Endometrial microvascular endothelial cells (primary cell): ENCODE data around the gene NPM3. TPM values are rescaled to one million over a fixed set of nuclear protein-coding genes. Genes with fewer than 3 reads are reported as not detected.

Experiments used
- in situ Hi-C: cut with HindIII; loops from 2 replicates; pipeline ENCODE4 v1.10.0; 2017; ENCODE audit warnings: low sequenced_read_pairs, low pct_unique_long_range_greater_than_20kb; ENCODE audit errors: inconsistent ontology term
- total RNA-seq: library from RNA; depleted of rRNA; stranded (reverse); fragments of >200 nt; gene quantifications from one replicate; pipeline ENCODE4 v1.2.3, GENCODE V29; 2015; ENCODE audit errors: inconsistent ontology term

The NPM3 gene
- total RNA-seq, 1 donor from 2014 or later = 192 TPM

DNA sequence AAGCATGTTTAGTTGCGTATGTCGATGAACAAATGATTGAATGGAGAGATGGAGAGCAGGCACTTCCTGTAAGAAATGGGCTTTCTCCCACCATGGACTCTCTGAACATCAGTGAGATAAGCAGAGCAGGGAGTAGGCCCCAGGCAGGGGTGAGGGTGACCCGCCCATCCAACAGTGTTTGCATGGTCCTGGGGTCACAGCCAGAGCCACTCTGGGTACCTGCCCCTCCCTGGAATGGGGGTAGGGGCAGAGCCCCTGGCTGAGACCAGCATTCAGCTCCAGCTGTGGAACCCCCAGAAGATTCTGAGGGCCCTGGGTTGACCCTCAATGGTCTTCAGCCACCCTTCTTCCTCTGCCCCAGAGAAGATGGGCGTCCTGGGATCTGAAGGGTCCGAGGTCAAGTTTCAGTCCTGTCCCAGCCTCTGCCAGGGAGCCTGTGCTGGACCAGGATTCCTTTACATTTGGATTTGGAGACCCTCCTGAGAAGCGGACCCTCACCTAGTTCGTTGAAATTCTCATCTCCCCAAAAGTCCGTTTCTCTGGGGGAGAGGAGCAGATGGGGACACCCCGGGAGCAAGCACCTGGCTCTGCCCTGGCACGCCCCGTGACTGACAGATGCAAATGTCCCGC, 5.0 kb downstream of the NPM3 start:
- in situ Hi-C loops = loop anchor here (25.0 kb wide), 1 partner anchor 191 kb away; the partner anchor contains the start of genes DPCD and POLL

GRCh38 chr10:101777619-101778145, 5.6 kb downstream of the NPM3 start:
- in situ Hi-C loops = loop anchor here (25.0 kb wide), 1 partner anchor 190 kb away; the partner anchor contains the start of genes DPCD and POLL

DNA sequence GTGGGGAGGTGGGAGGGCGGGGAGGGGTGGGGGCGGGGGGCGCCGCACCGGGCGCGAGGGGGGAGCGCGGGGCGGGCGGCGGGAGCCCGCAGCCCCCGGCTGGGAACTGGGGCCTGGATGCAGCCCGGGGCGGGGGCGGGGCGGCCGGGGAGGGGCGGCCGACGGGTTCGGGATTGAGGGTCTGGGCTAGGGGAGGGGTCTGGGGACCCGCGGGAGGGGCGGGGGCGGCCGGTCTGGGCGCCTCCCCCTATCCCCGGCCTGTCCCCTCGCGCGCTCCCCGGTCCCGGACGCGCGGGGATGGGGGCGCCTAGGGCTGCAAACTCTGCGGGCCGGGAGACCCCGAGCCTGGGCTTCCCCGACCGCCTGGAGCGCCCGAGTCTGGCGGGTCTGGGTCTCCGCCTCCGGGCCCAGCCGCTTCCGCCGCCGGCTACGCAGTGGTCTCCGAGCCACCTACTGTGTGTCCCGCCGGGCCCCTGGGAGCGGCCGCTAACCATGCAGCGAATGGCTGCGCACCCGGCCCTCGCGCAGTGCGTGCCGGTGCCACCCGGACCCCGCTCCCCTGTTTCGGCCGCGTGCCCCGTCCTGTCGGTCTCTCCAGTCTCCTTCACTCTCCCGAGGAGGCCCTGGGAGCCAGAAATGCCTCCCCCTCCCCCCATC, 7.0 kb downstream of the NPM3 start:
- in situ Hi-C loops = loop anchor here (25.0 kb wide), 1 partner anchor 189 kb away; the partner anchor contains the start of genes DPCD and POLL

DNA sequence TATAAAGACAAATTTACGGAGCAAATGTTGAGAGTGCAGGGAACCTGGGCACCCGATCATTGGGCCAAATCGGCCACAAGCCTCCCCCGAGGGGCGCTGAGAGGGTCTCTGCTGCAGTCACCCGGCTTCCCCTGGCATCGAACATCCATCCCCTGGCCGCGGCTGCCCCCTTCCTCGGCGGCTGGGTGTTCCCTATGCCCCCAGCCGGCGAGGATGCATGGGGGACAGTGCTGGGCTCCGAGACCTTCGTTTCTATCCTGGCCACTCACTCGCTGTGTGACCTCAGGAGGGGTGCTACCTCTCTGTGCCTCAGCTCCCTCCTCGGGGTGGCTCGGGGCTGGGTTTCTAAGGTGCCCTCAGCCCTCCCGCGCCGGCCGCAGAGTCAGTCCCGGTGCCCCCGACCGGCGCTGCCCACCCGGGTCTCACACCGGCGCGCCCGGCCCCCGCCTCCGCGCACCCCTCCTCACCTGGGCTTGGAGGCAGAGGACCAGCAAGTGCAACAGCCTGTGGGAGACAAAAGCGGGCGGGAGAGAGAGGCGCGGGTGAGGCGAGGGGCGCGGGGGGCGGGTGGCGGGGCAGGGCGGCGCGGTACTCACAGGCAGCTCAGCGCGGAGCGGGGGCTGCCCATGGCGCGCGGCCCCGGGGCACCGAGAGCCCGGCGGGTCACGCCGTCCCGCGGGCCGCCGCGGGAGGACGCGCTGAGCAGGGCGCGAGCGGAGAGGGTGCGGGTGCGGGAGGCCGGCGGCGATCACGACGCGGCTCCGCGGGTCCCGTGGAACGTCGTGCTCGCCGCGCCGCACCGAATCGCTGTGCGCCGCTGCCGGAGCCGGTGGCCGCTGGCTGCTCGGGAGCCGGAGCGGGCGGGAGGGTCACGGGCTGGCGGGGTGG, 7.7 kb downstream of the NPM3 start, which contains the start of gene FGF8:
Gene FGF8, minus strand, starts transcription at position 842 of the 888 bp plus-strand sequence. Its CDS starts 214 bp downstream, at position 628.
- in situ Hi-C loops = loop anchor here (25.0 kb wide), 1 partner anchor 188 kb away; the partner anchor contains the start of genes DPCD and POLL

- in situ Hi-C loops = loop anchor here (25.0 kb wide), 1 partner anchor 187 kb away; the partner anchor contains the start of genes DPCD and POLL
Measured at GRCh38 chr10:101774589-101775272, 8.5 kb downstream of the NPM3 start.

- in situ Hi-C loops = no loop called here
Measured at GRCh38 chr10:101773923-101774588, 9.2 kb downstream of the NPM3 start.

DNA sequence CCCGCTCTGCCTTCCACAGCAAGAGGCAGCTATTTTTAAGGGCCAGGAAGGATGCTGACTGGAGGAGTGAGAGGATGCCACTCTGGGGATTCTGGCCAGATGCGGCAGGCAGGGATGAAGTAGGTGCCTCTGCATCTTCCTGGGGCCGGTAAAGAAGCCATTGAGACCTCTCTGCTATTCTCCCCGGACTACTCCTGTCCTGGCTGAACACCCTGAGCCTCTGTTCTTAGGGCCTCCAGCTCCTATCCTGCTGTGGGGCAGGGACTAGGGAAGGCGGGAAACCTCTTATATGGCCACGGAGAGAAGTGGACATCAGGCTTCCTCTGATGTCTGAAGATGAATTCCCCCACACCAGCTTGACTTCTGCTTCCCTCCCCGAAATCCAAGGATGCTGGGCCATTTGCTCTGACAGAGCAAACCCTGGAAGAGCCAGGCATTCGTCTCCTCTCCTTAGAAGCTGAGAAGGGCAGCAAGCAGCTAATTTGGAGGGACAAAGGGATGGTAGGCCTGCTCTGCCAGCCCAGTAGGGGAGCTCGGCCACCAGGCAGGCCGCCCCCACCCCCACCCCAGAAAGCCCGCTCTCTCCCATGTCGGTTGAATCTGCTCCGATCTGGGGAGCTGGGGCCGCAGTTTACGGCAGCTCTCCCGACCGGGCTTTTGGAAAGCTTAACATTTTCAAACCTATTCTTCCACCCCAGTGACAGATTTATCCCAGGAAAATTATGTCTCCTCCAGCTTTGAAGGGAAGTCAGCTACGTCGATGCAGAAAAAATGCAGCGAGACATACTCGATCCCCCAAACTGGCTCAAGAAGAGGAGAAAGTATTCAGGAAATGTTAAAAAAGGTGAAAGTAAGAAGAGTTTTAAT, 10.1 kb downstream of the NPM3 start:
- in situ Hi-C loops = no loop called here

GRCh38 chr10:101772017-101772894, 11.0 kb downstream of the NPM3 start:
- in situ Hi-C loops = no loop called here

DNA sequence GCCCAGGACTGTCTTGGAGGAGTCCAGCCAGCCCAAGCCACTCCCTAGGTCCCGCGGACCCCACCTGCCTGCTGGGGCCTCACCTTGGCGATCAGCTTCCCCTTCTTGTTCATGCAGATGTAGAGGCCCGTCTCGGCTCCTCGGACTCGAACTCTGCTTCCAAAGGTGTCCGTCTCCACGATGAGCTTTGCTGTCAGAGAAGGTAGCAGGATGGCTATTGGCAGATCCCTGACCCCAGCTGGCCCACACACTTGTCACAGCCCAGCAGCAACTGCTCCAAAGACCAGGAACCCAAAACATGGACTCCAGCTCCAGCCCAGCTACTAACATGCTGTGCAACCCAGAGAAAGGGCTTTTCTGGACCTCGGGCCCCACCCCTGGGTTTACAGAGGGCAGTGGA, 11.9 kb downstream of the NPM3 start:
- in situ Hi-C loops = no loop called here

- in situ Hi-C loops = no loop called here
Measured at GRCh38 chr10:101770331-101771215, 12.7 kb downstream of the NPM3 start.

GRCh38 chr10:101769541-101770180, 13.6 kb downstream of the NPM3 start:
- in situ Hi-C loops = no loop called here

- in situ Hi-C loops = no loop called here
Measured at GRCh38 chr10:101768791-101769170, 14.5 kb downstream of the NPM3 start.

GRCh38 chr10:101767966-101768790, 15.1 kb downstream of the NPM3 start:
- in situ Hi-C loops = no loop called here

- in situ Hi-C loops = no loop called here
Measured at GRCh38 chr10:101767600-101767945, 15.7 kb downstream of the NPM3 start.
